NCI-H774 (cell line): Measurements from ENCODE around the gene FITM1.
A peak's percentile ranks its signal among the peaks of the same experiment; 100 is the strongest.

Source experiments
- DNase-seq: peaks from one replicate; lab custom pipeline; 2025; lab: John Stamatoyannopoulos, UW

The FITM1 gene

GRCh38 chr14:24139272-24139934 lies 8.9 kb downstream of the FITM1 start:
- no peak for DNase-seq

- peak; percentile 99 for DNase-seq
These were observed 10.8 kb downstream of the FITM1 start, which contains the start of gene EMC9 for GRCh38 chr14:24141097-24141880. TSS of gene EMC9 (minus strand) at chr14:24141591. CDS start at chr14:24141304, 287 bp downstream.

GRCh38 chr14:24143511-24143910 lies 13.1 kb downstream of the FITM1 start:
- DNase-seq, result no peak

GRCh38 chr14:24144451-24144850 lies 14.0 kb downstream of the FITM1 start:
- no peak for DNase-seq

- DNase-seq, result no peak
These were observed 14.8 kb downstream of the FITM1 start for GRCh38 chr14:24145219-24145618.

- no peak for DNase-seq
These were observed 15.4 kb downstream of the FITM1 start for GRCh38 chr14:24145690-24146452.

- peak; percentile 96 for DNase-seq
These were observed 16.1 kb downstream of the FITM1 start, which contains the start of gene PSME2 for GRCh38 chr14:24146453-24146977. TSS of gene PSME2 (minus strand) at chr14:24146610. CDS start at chr14:24146581, 29 bp downstream.

GRCh38 chr14:24146978-24147760 lies 16.7 kb downstream of the FITM1 start, which contains the start of gene RNF31:
TSS of gene RNF31 (plus strand) at chr14:24147498. CDS start at chr14:24147699, 201 bp downstream.
- DNase-seq, result peak; percentile 98

GRCh38 chr14:24147761-24148428 lies 17.4 kb downstream of the FITM1 start:
- DNase-seq, result no peak

- DNase-seq, result no peak
These were observed 19.0 kb downstream of the FITM1 start for GRCh38 chr14:24149302-24149969.

GRCh38 chr14:24150061-24150460 lies 19.6 kb downstream of the FITM1 start:
- no peak for DNase-seq

- DNase-seq, result no peak
These were observed 20.1 kb downstream of the FITM1 start for GRCh38 chr14:24150567-24150966.

GRCh38 chr14:24150993-24151392 lies 20.5 kb downstream of the FITM1 start:
- DNase-seq, result no peak

GRCh38 chr14:24151404-24152080 lies 21.1 kb downstream of the FITM1 start:
- no peak for DNase-seq

- no peak for DNase-seq
These were observed 24.6 kb downstream of the FITM1 start for GRCh38 chr14:24155100-24155499.

GRCh38 chr14:24156840-24157239 lies 26.4 kb downstream of the FITM1 start:
- no peak for DNase-seq

- DNase-seq, result no peak
These were observed 26.9 kb downstream of the FITM1 start for GRCh38 chr14:24157331-24157730.

- no peak for DNase-seq
These were observed 29.5 kb downstream of the FITM1 start for GRCh38 chr14:24159777-24160498.

- DNase-seq, result no peak
These were observed 30.0 kb downstream of the FITM1 start for GRCh38 chr14:24160499-24160849.
